ENCODE results near the gene SLC38A10. TPM values are rescaled to one million over a fixed set of nuclear protein-coding genes. Genes with fewer than 3 reads are reported as not detected.
A peak's percentile ranks its signal among the peaks of the same experiment; 100 is the strongest.

The SLC38A10 gene
- total and polyA plus RNA-seq, 2 of the 13 experiments (the other 11 are each of a cell fraction or from before 2014, with no cell fraction given), result 23.4 to 55.8 TPM

- TF ChIP-seq, protein P1, sequence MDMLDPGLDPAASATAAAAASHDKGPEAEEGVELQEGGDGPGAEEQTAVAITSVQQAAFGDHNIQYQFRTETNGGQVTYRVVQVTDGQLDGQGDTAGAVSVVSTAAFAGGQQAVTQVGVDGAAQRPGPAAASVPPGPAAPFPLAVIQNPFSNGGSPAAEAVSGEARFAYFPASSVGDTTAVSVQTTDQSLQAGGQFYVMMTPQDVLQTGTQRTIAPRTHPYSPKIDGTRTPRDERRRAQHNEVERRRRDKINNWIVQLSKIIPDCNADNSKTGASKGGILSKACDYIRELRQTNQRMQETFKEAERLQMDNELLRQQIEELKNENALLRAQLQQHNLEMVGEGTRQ (IDR thresholded peaks at IDR 0.05; ENCODE audit: low read depth, low read length), result no peak
- TF ChIP-seq, protein P1 (CRISPR knock-in tag; IDR thresholded peaks at IDR 0.05; ENCODE audit: borderline replicate concordance), result 0 out of 2 replicates have a peak, but pooled peaks have one; percentile 35
- TF ChIP-seq, protein P2, sequence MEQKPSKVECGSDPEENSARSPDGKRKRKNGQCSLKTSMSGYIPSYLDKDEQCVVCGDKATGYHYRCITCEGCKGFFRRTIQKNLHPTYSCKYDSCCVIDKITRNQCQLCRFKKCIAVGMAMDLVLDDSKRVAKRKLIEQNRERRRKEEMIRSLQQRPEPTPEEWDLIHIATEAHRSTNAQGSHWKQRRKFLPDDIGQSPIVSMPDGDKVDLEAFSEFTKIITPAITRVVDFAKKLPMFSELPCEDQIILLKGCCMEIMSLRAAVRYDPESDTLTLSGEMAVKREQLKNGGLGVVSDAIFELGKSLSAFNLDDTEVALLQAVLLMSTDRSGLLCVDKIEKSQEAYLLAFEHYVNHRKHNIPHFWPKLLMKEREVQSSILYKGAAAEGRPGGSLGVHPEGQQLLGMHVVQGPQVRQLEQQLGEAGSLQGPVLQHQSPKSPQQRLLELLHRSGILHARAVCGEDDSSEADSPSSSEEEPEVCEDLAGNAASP (CRISPR knock-in tag; IDR thresholded peaks at IDR 0.05; ENCODE audit: borderline replicate concordance), result 0 out of 2 replicates have a peak, but pooled peaks have one; percentile 52
- peak; percentile 32; the same call in 1 of the 2 replicates for TF ChIP-seq ZBTB38 (CRISPR knock-in tag; IDR thresholded peaks at IDR 0.05)
- peak; percentile 47; the same call in 1 of the 2 replicates for TF ChIP-seq ELF1 (CRISPR knock-in tag; IDR thresholded peaks at IDR 0.05)
- TF ChIP-seq DPF2 (CRISPR knock-in tag; IDR thresholded peaks at IDR 0.05; ENCODE audit: borderline replicate concordance, low read depth), result 0 out of 2 replicates have a peak, but pooled peaks have one; percentile 11
- TF ChIP-seq ZNF501 (CRISPR knock-in tag; IDR thresholded peaks at IDR 0.05), result peak; percentile 39; the same call in 1 of the 2 replicates
- TF ChIP-seq HNF4A (CRISPR knock-in tag; IDR thresholded peaks at IDR 0.05), result peak; percentile 65
- peak; percentile 72; the same call in 1 of the 2 replicates for TF ChIP-seq HNF4G (IDR thresholded peaks at IDR 0.05; ENCODE audit: borderline replicate concordance, low read depth, low read length)
- TF ChIP-seq HNF4G (CRISPR knock-in tag; IDR thresholded peaks at IDR 0.05; ENCODE audit: borderline replicate concordance, low read depth), result peak; percentile 39; the same call in 1 of the 2 replicates
- peak; percentile 83 for TF ChIP-seq SP5 (CRISPR knock-in tag; IDR thresholded peaks at IDR 0.05; ENCODE audit: borderline replicate concordance, low read depth)
- 0 out of 2 replicates have a peak, but pooled peaks have one; percentile 56 for TF ChIP-seq ZNF317 (CRISPR knock-in tag; IDR thresholded peaks at IDR 0.05)
- TF ChIP-seq TOE1 (CRISPR knock-in tag; IDR thresholded peaks at IDR 0.05), result 0 out of 2 replicates have a peak, but pooled peaks have one; percentile 32
- TF ChIP-seq SOX5 (CRISPR knock-in tag; IDR thresholded peaks at IDR 0.05; ENCODE audit: borderline replicate concordance), result peak; percentile 54; the same call in 1 of the 2 replicates
- TF ChIP-seq MTERF4 (CRISPR knock-in tag; IDR thresholded peaks at IDR 0.05), result peak; percentile 80; the same call in 1 of the 2 replicates
- TF ChIP-seq ZNF17 (CRISPR knock-in tag; IDR thresholded peaks at IDR 0.05), result peak; percentile 57; the same call in 1 of the 2 replicates
- TF ChIP-seq RXRB (CRISPR knock-in tag; IDR thresholded peaks at IDR 0.05; ENCODE audit: borderline replicate concordance), result peak; percentile 53
- TF ChIP-seq PHF21A (CRISPR knock-in tag; IDR thresholded peaks at IDR 0.05), result no peak; the same call in 1 of the 2 replicates
- TF ChIP-seq, protein P3, sequence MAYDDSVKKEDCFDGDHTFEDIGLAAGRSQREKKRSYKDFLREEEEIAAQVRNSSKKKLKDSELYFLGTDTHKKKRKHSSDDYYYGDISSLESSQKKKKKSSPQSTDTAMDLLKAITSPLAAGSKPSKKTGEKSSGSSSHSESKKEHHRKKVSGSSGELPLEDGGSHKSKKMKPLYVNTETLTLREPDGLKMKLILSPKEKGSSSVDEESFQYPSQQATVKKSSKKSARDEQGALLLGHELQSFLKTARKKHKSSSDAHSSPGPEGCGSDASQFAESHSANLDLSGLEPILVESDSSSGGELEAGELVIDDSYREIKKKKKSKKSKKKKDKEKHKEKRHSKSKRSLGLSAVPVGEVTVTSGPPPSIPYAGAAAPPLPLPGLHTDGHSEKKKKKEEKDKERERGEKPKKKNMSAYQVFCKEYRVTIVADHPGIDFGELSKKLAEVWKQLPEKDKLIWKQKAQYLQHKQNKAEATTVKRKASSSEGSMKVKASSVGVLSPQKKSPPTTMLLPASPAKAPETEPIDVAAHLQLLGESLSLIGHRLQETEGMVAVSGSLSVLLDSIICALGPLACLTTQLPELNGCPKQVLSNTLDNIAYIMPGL (CRISPR knock-in tag; IDR thresholded peaks at IDR 0.05; ENCODE audit: borderline replicate concordance in 1 of 2, low read depth in 1 of 2), result peak; percentile 71 to 85
- peak; percentile 64 for TF ChIP-seq ZNF263 (CRISPR knock-in tag; IDR thresholded peaks at IDR 0.05)
- no peak for TF ChIP-seq SATB2 (CRISPR knock-in tag; IDR thresholded peaks at IDR 0.05)
Measured at GRCh38 chr17:81309140-81309858, 14.2 kb upstream of the SLC38A10 start (continued).

All from HepG2 (cell line).